Measurements from ENCODE around the gene HINT1.
"Not testable (repeated sequence)": the region's sequence is repeated elsewhere in the genome, so short reads cannot be mapped to it uniquely, and the experiment has no call there.

HINT1 gene

GRCh38 chr5:131147258-131147657 lies 17.8 kb downstream of the HINT1 start:
- Histone ChIP-seq H3K27me3 (replicated peaks; ENCODE audit: control insufficient read depth, insufficient read depth, low read length) (no peaks in the 10 kb centered on the region), H3K36me3 (ENCODE audit: control insufficient read depth, insufficient read depth, low read length) (no peaks in the 10 kb centered on the region), H3K4me3 (replicated peaks; ENCODE audit: low read depth, low read length) (no peak overlapping the region)
- no peak for TF ChIP-seq CTCF (IDR thresholded peaks at IDR 0.05; ENCODE audit: insufficient read depth, low read length, poor library complexity, severe bottlenecking)
- no peak for DNase-seq (ENCODE audit: extremely low read depth, insufficient read length)

GRCh38 chr5:131142970-131143617 lies 22.0 kb downstream of the HINT1 start:
- no peak for TF ChIP-seq CTCF (IDR thresholded peaks at IDR 0.05; ENCODE audit: insufficient read depth, low read length, poor library complexity, severe bottlenecking)
- H3K27me3 ChIP-seq (replicated peaks; ENCODE audit: control insufficient read depth, insufficient read depth, low read length): no peaks in the 10 kb centered on the region
- no peak for DNase-seq (ENCODE audit: extremely low read depth, insufficient read length)
- H3K4me3 ChIP-seq (replicated peaks; ENCODE audit: low read depth, low read length): no peak overlapping the region
- no peaks in the 10 kb centered on the region for H3K36me3 ChIP-seq (ENCODE audit: control insufficient read depth, insufficient read depth, low read length)

GRCh38 chr5:131139321-131139720 lies 25.7 kb downstream of the HINT1 start:
- DNase-seq (ENCODE audit: extremely low read depth, insufficient read length): no peak
- Histone ChIP-seq H3K36me3 (ENCODE audit: control insufficient read depth, insufficient read depth, low read length) (no peaks in the 10 kb centered on the region), H3K4me3 (replicated peaks; ENCODE audit: low read depth, low read length) (no peak overlapping the region), H3K27me3 (replicated peaks; ENCODE audit: control insufficient read depth, insufficient read depth, low read length) (no peaks in the 10 kb centered on the region)
- TF ChIP-seq CTCF (IDR thresholded peaks at IDR 0.05; ENCODE audit: insufficient read depth, low read length, poor library complexity, severe bottlenecking): no peak

- H3K4me3 ChIP-seq (replicated peaks; ENCODE audit: low read depth, low read length); H3K27me3 ChIP-seq (replicated peaks; ENCODE audit: control insufficient read depth, insufficient read depth, low read length); DNase-seq (ENCODE audit: extremely low read depth, insufficient read length); H3K36me3 ChIP-seq (ENCODE audit: control insufficient read depth, insufficient read depth, low read length): not testable (repeated sequence)
Measured at GRCh38 chr5:131138406-131138805, 26.6 kb downstream of the HINT1 start.

GRCh38 chr5:131133091-131133490 lies 32.0 kb downstream of the HINT1 start:
- H3K27me3 ChIP-seq (replicated peaks; ENCODE audit: control insufficient read depth, insufficient read depth, low read length); H3K36me3 ChIP-seq (ENCODE audit: control insufficient read depth, insufficient read depth, low read length); H3K4me3 ChIP-seq (replicated peaks; ENCODE audit: low read depth, low read length); DNase-seq (ENCODE audit: extremely low read depth, insufficient read length): not testable (repeated sequence)

- H3K27me3 ChIP-seq (replicated peaks; ENCODE audit: control insufficient read depth, insufficient read depth, low read length): no peaks in the 10 kb centered on the region
- no peak overlapping the region for H3K4me3 ChIP-seq (replicated peaks; ENCODE audit: low read depth, low read length)
- DNase-seq (ENCODE audit: extremely low read depth, insufficient read length): no peak
- no peak for TF ChIP-seq CTCF (IDR thresholded peaks at IDR 0.05; ENCODE audit: insufficient read depth, low read length, poor library complexity, severe bottlenecking)
- no peaks in the 10 kb centered on the region for H3K36me3 ChIP-seq (ENCODE audit: control insufficient read depth, insufficient read depth, low read length)
Measured at GRCh38 chr5:131129306-131129705, 35.8 kb downstream of the HINT1 start.

GRCh38 chr5:131127244-131127643 lies 37.8 kb downstream of the HINT1 start:
- not testable (repeated sequence) for H3K36me3 ChIP-seq (ENCODE audit: control insufficient read depth, insufficient read depth, low read length); DNase-seq (ENCODE audit: extremely low read depth, insufficient read length); H3K27me3 ChIP-seq (replicated peaks; ENCODE audit: control insufficient read depth, insufficient read depth, low read length); H3K4me3 ChIP-seq (replicated peaks; ENCODE audit: low read depth, low read length)

All from GM06990 (cell line).